Neuronal stem cell (in vitro differentiated cells): Measurements from ENCODE around the gene UQCRQ.

Source experiments
- DNase-seq: peaks from one replicate; pipeline ENCODE4 v3.0.0-alpha.2; 2013; ENCODE audit warnings: low spot score
- H2AFZ ChIP-seq: one replicate; pipeline ENCODE4 v1.6.1; 2013; ENCODE audit warnings: mild to moderate bottlenecking, low read length, inconsistent platforms
- H2AK5ac ChIP-seq: 2 replicates; pipeline ENCODE4 v1.6.1; 2013; ENCODE audit warnings: low read depth, mild to moderate bottlenecking, inconsistent platforms, low read length, moderate library complexity, mixed read lengths
- H2BK120ac ChIP-seq: 2 replicates; pipeline ENCODE4 v1.6.1; 2013; ENCODE audit warnings: low read depth, mild to moderate bottlenecking, inconsistent platforms, low read length, moderate library complexity, mixed read lengths
- H2BK12ac ChIP-seq: one replicate; pipeline ENCODE4 v1.6.1; 2013; ENCODE audit warnings: low read length, inconsistent platforms
- H2BK15ac ChIP-seq: 2 replicates; pipeline ENCODE4 v1.6.1; 2013; ENCODE audit warnings: mild to moderate bottlenecking, low read length, inconsistent platforms, mixed read lengths
- H2BK5ac ChIP-seq: one replicate; pipeline ENCODE4 v1.6.1; 2013; ENCODE audit warnings: inconsistent platforms, mild to moderate bottlenecking, low read length, moderate library complexity
- H3K14ac ChIP-seq: one replicate; pipeline ENCODE4 v1.6.1; 2013; ENCODE audit warnings: low read length, inconsistent platforms
- H3K18ac ChIP-seq: 2 replicates; pipeline ENCODE4 v1.6.1; 2013; ENCODE audit warnings: low read length, inconsistent platforms
- H3K23ac ChIP-seq: 2 replicates; pipeline ENCODE4 v1.6.1; 2013; ENCODE audit warnings: low read depth, mild to moderate bottlenecking, mixed read lengths, low read length, inconsistent platforms; ENCODE audit not compliant: poor library complexity
- H3K27ac ChIP-seq: replicated peaks from 3 replicates; pipeline ENCODE4 v1.5.1; 2013; ENCODE audit warnings: low read length, inconsistent platforms
- H3K27me3 ChIP-seq, 3 experiments: 2 replicates each; pipeline ENCODE4 v1.6.1; 2013; ENCODE audit warnings: low read length in 3 of 3, mild to moderate bottlenecking in 2 of 3, inconsistent platforms in 1 of 3, low read depth in 1 of 3, mixed read lengths in 1 of 3, moderate library complexity in 1 of 3; ENCODE audit not compliant: control insufficient read depth in 3 of 3, insufficient read depth in 3 of 3
- H3K36me3 ChIP-seq, 2 donors: replicated peaks in 1 of 2; 2 replicates each; pipeline ENCODE4 v1.6.1; 2013; ENCODE audit warnings: low read length in 2 of 2; ENCODE audit not compliant: control insufficient read depth in 2 of 2, insufficient read depth in 2 of 2
- H3K4ac ChIP-seq: 2 replicates; pipeline ENCODE4 v1.6.1; 2013; ENCODE audit warnings: inconsistent platforms, mild to moderate bottlenecking, low read length, moderate library complexity
- H3K4me1 ChIP-seq, 2 donors: 1 replicate in 1 of 2; 2 replicates in 1 of 2; pipeline ENCODE4 v1.6.1; 2013; ENCODE audit warnings: low read length in 2 of 2, low read depth in 1 of 2; ENCODE audit not compliant: control insufficient read depth in 2 of 2, insufficient read depth in 1 of 2
- H3K4me2 ChIP-seq: one replicate; pipeline ENCODE4 v1.6.1; 2013; ENCODE audit warnings: mild to moderate bottlenecking, low read length, inconsistent platforms; ENCODE audit not compliant: insufficient read depth, poor library complexity, severe bottlenecking
- H3K4me3 ChIP-seq, 2 donors: 2 replicates each; pipeline ENCODE4 v1.5.1; 2013; ENCODE audit warnings: low read length in 2 of 2, mild to moderate bottlenecking in 2 of 2, inconsistent platforms in 1 of 2, moderate library complexity in 1 of 2
- H3K79me1 ChIP-seq: one replicate; pipeline ENCODE4 v1.6.1; 2013; ENCODE audit warnings: low read depth, mild to moderate bottlenecking, inconsistent platforms, low read length, moderate library complexity
- H3K9ac ChIP-seq: one replicate; pipeline ENCODE4 v1.6.1; 2013; ENCODE audit warnings: mild to moderate bottlenecking, low read depth, low read length, inconsistent platforms; ENCODE audit not compliant: poor library complexity
- H3K9me3 ChIP-seq, 2 donors: replicated peaks in 1 of 2; 2 replicates each; pipeline versions ENCODE3 to v1.6.1; 2013; ENCODE audit warnings: low read length in 2 of 2, mild to moderate bottlenecking in 2 of 2, inconsistent platforms in 1 of 2, low read depth in 1 of 2, mixed read lengths in 1 of 2, moderate library complexity in 1 of 2; ENCODE audit not compliant: control insufficient read depth in 2 of 2, insufficient read depth in 1 of 2
- H4K8ac ChIP-seq: one replicate; pipeline ENCODE4 v1.6.1; 2013; ENCODE audit warnings: low read depth, mild to moderate bottlenecking, inconsistent platforms, low read length, moderate library complexity
- H4K91ac ChIP-seq: one replicate; pipeline ENCODE4 v1.6.1; 2013; ENCODE audit warnings: low read length, low read depth, mild to moderate bottlenecking, inconsistent platforms; ENCODE audit not compliant: poor library complexity
- WGBS, 2 donors: extraction: QIAGEN DNeasy Blood & Tissue Kit; methylation state at CpG; one replicate each; pipeline ENCODE4 v1.1.7; 2013; ENCODE audit warnings: missing lambda C conversion rate in 2 of 2, mixed read lengths in 1 of 2; ENCODE audit not compliant: insufficient read length in 2 of 2, insufficient replicate concordance in 1 of 2; ENCODE audit errors: extremely low coverage in 2 of 2; 5-methylcytosine and 5-hydroxymethylcytosine counted together

Gene UQCRQ

GRCh38 chr5:132898094-132898493 lies 31.7 kb downstream of the UQCRQ start:
- Histone ChIP-seq H3K4me1 (no peaks in the 10 kb centered on the region), H3K9ac (no peak overlapping the region), H3K27me3 (no peaks in the 10 kb centered on the region), H3K18ac (no peak overlapping the region), H3K79me1 (no peaks in the 10 kb centered on the region), H2BK12ac (no peak overlapping the region), H3K23ac (no peak overlapping the region), H3K36me3 (peaks cover 19 to 95% of the 10 kb centered on the region in 2 donors), H2AFZ (no peak overlapping the region), H2BK15ac (no peak overlapping the region), H2BK5ac (no peak overlapping the region), H4K8ac (no peak overlapping the region), H4K91ac (no peak overlapping the region), H2AK5ac (no peak overlapping the region), H3K4me3 (no peak overlapping the region), H3K4ac (no peak overlapping the region), H3K9me3 (no peaks in the 10 kb centered on the region), H3K14ac (no peak overlapping the region), H2BK120ac (no peak overlapping the region), H3K4me2 (no peak overlapping the region), H3K27ac (no peak overlapping the region)
- WGBS, 2 donors = no CpG with 5 or more reads among the region's 3 CpGs
- no peak for DNase-seq

GRCh38 chr5:132901036-132901435 lies 34.6 kb downstream of the UQCRQ start:
- Histone ChIP-seq H3K9me3 (no peaks in the 10 kb centered on the region), H3K14ac (no peak overlapping the region), H3K4me3 (no peak overlapping the region), H2BK15ac (no peak overlapping the region), H3K4ac (no peak overlapping the region), H3K9ac (no peak overlapping the region), H3K27ac (no peak overlapping the region), H4K8ac (no peak overlapping the region), H3K4me1 (no peaks in the 10 kb centered on the region), H3K27me3 (no peaks in the 10 kb centered on the region), H3K36me3 (peaks cover 14 to 83% of the 10 kb centered on the region in 2 donors), H2AFZ (no peak overlapping the region), H3K23ac (no peak overlapping the region), H3K79me1 (no peaks in the 10 kb centered on the region), H2BK12ac (no peak overlapping the region), H4K91ac (no peak overlapping the region), H3K18ac (no peak overlapping the region), H2AK5ac (no peak overlapping the region), H2BK5ac (no peak overlapping the region), H3K4me2 (no peak overlapping the region), H2BK120ac (no peak overlapping the region)
- no CpG with 5 or more reads among the region's 4 CpGs for WGBS, 2 donors
- no peak for DNase-seq

GRCh38 chr5:132901730-132902129 lies 35.3 kb downstream of the UQCRQ start:
- no peak overlapping the region for H3K27ac ChIP-seq
- no peak overlapping the region for H3K4me3 ChIP-seq
- H2BK12ac ChIP-seq = no peak overlapping the region
- no peak overlapping the region for H4K8ac ChIP-seq
- no peak overlapping the region for H2BK5ac ChIP-seq
- no peak overlapping the region for H3K9ac ChIP-seq
- peaks cover 7 to 76% of the 10 kb centered on the region in 2 donors for H3K36me3 ChIP-seq
- DNase-seq = no peak
- no peak overlapping the region for H2BK120ac ChIP-seq
- no peak overlapping the region for H3K18ac ChIP-seq
- no peak overlapping the region for H3K4ac ChIP-seq
- no peaks in the 10 kb centered on the region for H3K9me3 ChIP-seq
- no peak overlapping the region for H2AK5ac ChIP-seq
- no peak overlapping the region for H2AFZ ChIP-seq
- H2BK15ac ChIP-seq = no peak overlapping the region
- no peaks in the 10 kb centered on the region for H3K27me3 ChIP-seq
- H3K4me1 ChIP-seq = no peaks in the 10 kb centered on the region
- H3K4me2 ChIP-seq = no peak overlapping the region
- H4K91ac ChIP-seq = no peak overlapping the region
- no peak overlapping the region for H3K14ac ChIP-seq
- no peak overlapping the region for H3K23ac ChIP-seq
- H3K79me1 ChIP-seq = no peaks in the 10 kb centered on the region
- no CpG with 5 or more reads among the region's 3 CpGs for WGBS, 2 donors

- Histone ChIP-seq H3K4me2 (no peak overlapping the region), H3K4me1 (no peaks in the 10 kb centered on the region), H3K27ac (no peak overlapping the region), H2BK15ac (no peak overlapping the region), H2BK5ac (no peak overlapping the region), H3K27me3 (no peaks in the 10 kb centered on the region), H4K91ac (no peak overlapping the region), H3K14ac (no peak overlapping the region), H3K36me3 (peaks cover 0 to 66% of the 10 kb centered on the region in 2 donors), H3K9ac (no peak overlapping the region), H3K4ac (no peak overlapping the region), H3K18ac (no peak overlapping the region), H3K9me3 (no peaks in the 10 kb centered on the region), H2BK12ac (no peak overlapping the region), H2AK5ac (no peak overlapping the region), H2BK120ac (no peak overlapping the region), H3K79me1 (no peaks in the 10 kb centered on the region), H3K23ac (no peak overlapping the region), H4K8ac (no peak overlapping the region), H3K4me3 (no peak overlapping the region), H2AFZ (no peak overlapping the region)
- DNase-seq = no peak
- no CpG with 5 or more reads among the region's 2 CpGs for WGBS, 2 donors
Measured at GRCh38 chr5:132905938-132906337, 39.5 kb downstream of the UQCRQ start.
